ENCODE measurements around the gene APH1B.

GRCh38 chr15:63308491-63308890, 31.1 kb downstream of the APH1B start:
- TF ChIP-seq POLR2A (IDR thresholded peaks at IDR 0.05) (no peak), CTCF (IDR thresholded peaks at IDR 0.05) (no peak), EP300 (IDR thresholded peaks at IDR 0.05) (no peak)

All from ovary (tissue), 3 donors.